Stimulated activated effector memory CD8-positive, alpha-beta T cell treated with anti-CD3 and anti-CD28 coated beads, Interleukin-12 subunit alpha, Interleukin-12 subunit beta, amount 100 ng/mL, for 72 hours (primary cell): ENCODE data around the gene ARHGAP15.
A peak's percentile ranks its signal among the peaks of the same experiment; 100 is the strongest.

ENCODE experiments used
- ATAC-seq: fragments of 150-1000 bp; cut with Tn5 transposase; 2 replicates; pipeline ENCODE4 v1.10.0; 2021
- DNase-seq, 2 donors: peaks; one replicate each; pipeline ENCODE4 v3.0.0; 2021 to 2022; ENCODE audit warnings: low spot score in 2 of 2
- H3K27ac Mint-ChIP-seq: one replicate; pipeline ENCODE4 v1.8.0; 2022; ENCODE audit warnings: mild to moderate bottlenecking, mixed read lengths
- H3K36me3 Mint-ChIP-seq: one replicate; pipeline ENCODE4 v1.8.0; 2022; ENCODE audit warnings: mild to moderate bottlenecking, mixed read lengths
- H3K4me1 Mint-ChIP-seq: one replicate; pipeline ENCODE4 v1.8.0; 2022; ENCODE audit warnings: mixed read lengths
- H3K4me3 Mint-ChIP-seq: one replicate; pipeline ENCODE4 v1.8.0; 2022; ENCODE audit warnings: mild to moderate bottlenecking, mixed read lengths
- H3K9me3 Mint-ChIP-seq: one replicate; pipeline ENCODE4 v1.8.0; 2022; ENCODE audit warnings: mixed read lengths

The ARHGAP15 gene

GRCh38 chr2:143284087-143284675, 155.0 kb downstream of the ARHGAP15 start:
- Mint-ChIP-seq H3K27ac (no peak overlapping the region), H3K4me1 (peaks cover 52% of the 10 kb centered on the region), H3K36me3 (peaks cover 8% of the 10 kb centered on the region), H3K4me3 (no peak overlapping the region), H3K9me3 (no peaks in the 10 kb centered on the region)
- DNase-seq (no peak), ATAC-seq (peak; percentile 52)

- Mint-ChIP-seq H3K27ac (peak overlapping the region; percentile 8), H3K4me1 (peaks cover 33% of the 10 kb centered on the region), H3K9me3 (no peaks in the 10 kb centered on the region), H3K36me3 (peaks cover 8% of the 10 kb centered on the region), H3K4me3 (no peak overlapping the region)
- DNase-seq: no peak
- ATAC-seq: no peak
These were observed 159.8 kb downstream of the ARHGAP15 start for GRCh38 chr2:143289025-143289424.

- DNase-seq (no peak), ATAC-seq (no peak)
- Mint-ChIP-seq H3K4me3 (no peak overlapping the region), H3K36me3 (peaks cover 8% of the 10 kb centered on the region), H3K4me1 (peaks cover 37% of the 10 kb centered on the region), H3K27ac (no peak overlapping the region), H3K9me3 (no peaks in the 10 kb centered on the region)
These were observed 161.0 kb downstream of the ARHGAP15 start for GRCh38 chr2:143290221-143290620.

- Mint-ChIP-seq H3K27ac (no peak overlapping the region), H3K4me3 (no peak overlapping the region), H3K36me3 (no peaks in the 10 kb centered on the region), H3K4me1 (peaks cover 54% of the 10 kb centered on the region), H3K9me3 (no peaks in the 10 kb centered on the region)
- DNase-seq (no peak), ATAC-seq (no peak)
These were observed 164.8 kb downstream of the ARHGAP15 start for GRCh38 chr2:143294068-143294467.

GRCh38 chr2:143296089-143296488, 166.9 kb downstream of the ARHGAP15 start:
- Mint-ChIP-seq H3K9me3 (no peaks in the 10 kb centered on the region), H3K36me3 (no peaks in the 10 kb centered on the region), H3K4me3 (no peak overlapping the region), H3K27ac (peak overlapping the region; percentile 80), H3K4me1 (peaks cover 55% of the 10 kb centered on the region)
- DNase-seq (no peak), ATAC-seq (peak; percentile 70)

GRCh38 chr2:143297182-143297581, 168.0 kb downstream of the ARHGAP15 start:
- no peak overlapping the region for H3K4me3 Mint-ChIP-seq
- H3K36me3 Mint-ChIP-seq: no peaks in the 10 kb centered on the region
- DNase-seq: no peak
- H3K9me3 Mint-ChIP-seq: no peaks in the 10 kb centered on the region
- peak; percentile 78 for ATAC-seq
- H3K4me1 Mint-ChIP-seq: peaks cover 55% of the 10 kb centered on the region
- H3K27ac Mint-ChIP-seq: no peak overlapping the region

GRCh38 chr2:143300536-143300935, 171.3 kb downstream of the ARHGAP15 start:
- Mint-ChIP-seq H3K9me3 (no peaks in the 10 kb centered on the region), H3K4me3 (no peak overlapping the region), H3K4me1 (peaks cover 42% of the 10 kb centered on the region), H3K27ac (peak overlapping the region; percentile 56), H3K36me3 (no peaks in the 10 kb centered on the region)
- DNase-seq (no peak), ATAC-seq (no peak)

GRCh38 chr2:143311426-143311825, 182.2 kb downstream of the ARHGAP15 start:
- no peak overlapping the region for H3K4me3 Mint-ChIP-seq
- no peaks in the 10 kb centered on the region for H3K9me3 Mint-ChIP-seq
- peaks cover 6% of the 10 kb centered on the region for H3K36me3 Mint-ChIP-seq
- ATAC-seq: no peak
- H3K27ac Mint-ChIP-seq: no peak overlapping the region
- no peak for DNase-seq
- H3K4me1 Mint-ChIP-seq: peaks cover 25% of the 10 kb centered on the region

- Mint-ChIP-seq H3K4me3 (no peak overlapping the region), H3K27ac (peak overlapping the region; percentile 44), H3K36me3 (peaks cover 9% of the 10 kb centered on the region), H3K9me3 (no peaks in the 10 kb centered on the region), H3K4me1 (peaks cover 24% of the 10 kb centered on the region)
- no peak for DNase-seq
- ATAC-seq: no peak
These were observed 183.2 kb downstream of the ARHGAP15 start for GRCh38 chr2:143312441-143312840.

- peaks cover 26% of the 10 kb centered on the region for H3K4me1 Mint-ChIP-seq
These were observed 184.6 kb downstream of the ARHGAP15 start for GRCh38 chr2:143313861-143314260.

GRCh38 chr2:143321994-143322393, 192.8 kb downstream of the ARHGAP15 start:
- ATAC-seq (no peak), DNase-seq (no peak)
- Mint-ChIP-seq H3K9me3 (no peaks in the 10 kb centered on the region), H3K4me1 (peaks cover 49% of the 10 kb centered on the region), H3K4me3 (no peak overlapping the region), H3K36me3 (peaks cover 15% of the 10 kb centered on the region), H3K27ac (peak overlapping the region; percentile 49)

More at GRCh38 chr2:143313861-143314260, 184.6 kb downstream of the ARHGAP15 start:
- Mint-ChIP-seq H3K27ac (peak overlapping the region; percentile 44), H3K4me3 (no peak overlapping the region), H3K36me3 (peaks cover 15% of the 10 kb centered on the region), H3K9me3 (no peaks in the 10 kb centered on the region)
- no peak for ATAC-seq
- no peak for DNase-seq

GRCh38 chr2:143329288-143329687, 200.1 kb downstream of the ARHGAP15 start:
- Mint-ChIP-seq H3K9me3 (no peaks in the 10 kb centered on the region), H3K4me3 (no peak overlapping the region), H3K4me1 (peaks cover 42% of the 10 kb centered on the region), H3K36me3 (no peaks in the 10 kb centered on the region), H3K27ac (peak overlapping the region; percentile 74)
- DNase-seq (no peak), ATAC-seq (peak; percentile 79)

GRCh38 chr2:143333168-143333791, 204.1 kb downstream of the ARHGAP15 start:
- no peak for ATAC-seq
- H3K4me3 Mint-ChIP-seq: peak overlapping the region; percentile 36
- peak overlapping the region; percentile 48 for H3K27ac Mint-ChIP-seq
- DNase-seq: no peak
- H3K36me3 Mint-ChIP-seq: no peaks in the 10 kb centered on the region
- no peaks in the 10 kb centered on the region for H3K9me3 Mint-ChIP-seq
- peaks cover 43% of the 10 kb centered on the region for H3K4me1 Mint-ChIP-seq

GRCh38 chr2:143333847-143334246, 204.6 kb downstream of the ARHGAP15 start:
- no peaks in the 10 kb centered on the region for H3K36me3 Mint-ChIP-seq
- peaks cover 42% of the 10 kb centered on the region for H3K4me1 Mint-ChIP-seq

GRCh38 chr2:143334837-143335236, 205.6 kb downstream of the ARHGAP15 start:
- DNase-seq (no peak), ATAC-seq (no peak)
- H3K9me3 Mint-ChIP-seq: no peaks in the 10 kb centered on the region
- H3K27ac Mint-ChIP-seq: no peak overlapping the region
- H3K36me3 Mint-ChIP-seq: no peaks in the 10 kb centered on the region
- no peak overlapping the region for H3K4me3 Mint-ChIP-seq
- H3K4me1 Mint-ChIP-seq: peaks cover 43% of the 10 kb centered on the region

More at GRCh38 chr2:143333847-143334246, 204.6 kb downstream of the ARHGAP15 start:
- ATAC-seq (no peak), DNase-seq (no peak)
- Mint-ChIP-seq H3K4me3 (peak overlapping the region; percentile 36), H3K27ac (no peak overlapping the region), H3K9me3 (no peaks in the 10 kb centered on the region)

- H3K4me1 Mint-ChIP-seq: peaks cover 48% of the 10 kb centered on the region
- H3K4me3 Mint-ChIP-seq: no peak overlapping the region
- no peak for ATAC-seq
- no peak for DNase-seq
- H3K36me3 Mint-ChIP-seq: peaks cover 4% of the 10 kb centered on the region
- peak overlapping the region; percentile 75 for H3K27ac Mint-ChIP-seq
- no peaks in the 10 kb centered on the region for H3K9me3 Mint-ChIP-seq
These were observed 207.5 kb downstream of the ARHGAP15 start for GRCh38 chr2:143336719-143337210.
